Pancreas (tissue), 10 donors: ENCODE results near the gene LRRC26. TPM values are rescaled to one million over a fixed set of nuclear protein-coding genes. Genes with fewer than 3 reads are reported as not detected.

Experiments used
- ATAC-seq, 4 donors: fragments of 200-7000 bp; cut with Tn5 transposase; one replicate each; pipeline versions ENCODE4 v1.8.0 to v1.9.1; 2020; ENCODE audit warnings: mild to moderate bottlenecking in 4 of 4, moderate library complexity in 4 of 4
- DNase-seq, 6 donors: peaks; one replicate each; pipeline ENCODE4 v3.0.0-alpha.2; 2020
- FAIRE-seq: peaks from 2 replicates; lab custom pipeline; 2012; peaks lifted over from hg19 to GRCh38; lab: Jason Lieb, UNC
- H3K27ac ChIP-seq, 4 donors: fragments of 200-600 bp; sonication (generic); 1 replicate in 3 of 4; 2 replicates in 1 of 4; pipeline versions ENCODE4 v1.5.0 to v1.8.0; 2020
- H3K27me3 ChIP-seq, 4 donors: fragments of 200-600 bp; one replicate each; pipeline ENCODE4 v1.8.0; 2021
- H3K36me3 ChIP-seq, 3 donors: fragments of 200-600 bp; sonication (generic) in 1 of 3; one replicate each; pipeline versions ENCODE4 v1.5.0 to v1.8.0; 2020 to 2021
- H3K4me1 ChIP-seq, 3 donors: fragments of 200-600 bp; one replicate each; pipeline ENCODE4 v1.8.0; 2021
- H3K4me3 ChIP-seq, 4 donors: fragments of 200-600 bp; sonication (generic) in 2 of 4; one replicate each; pipeline versions ENCODE4 v1.5.0 to v1.8.0; 2020 to 2021
- H3K9me3 ChIP-seq, 4 donors: fragments of 200-600 bp; one replicate each; pipeline ENCODE4 v1.8.0; 2021
- WGBS, 2 donors: extraction: QIAGEN DNeasy Blood & Tissue Kit; methylation state at CpG; one replicate each; pipeline ENCODE4 v1.1.7; 2013; 5-methylcytosine and 5-hydroxymethylcytosine counted together
- intact Hi-C, 3 donors: fragments of 100-400 bp; cut with DNase I; formaldehyde crosslinking; loops; one replicate each; pipeline versions ENCODE4 v1.11.1 to v1.14.2; 2022
- polyA plus RNA-seq, 2 donors: library from polyadenylated mRNA; stranded (reverse); fragments of 200-250 nt; gene quantifications; one replicate each; pipeline ENCODE4 v1.2.3, GENCODE V29; 2013
- total RNA-seq, 6 donors: library from RNA; stranded (reverse); fragmentation: NEBNext Ultra II Directional in 4 of 6; extraction: Animal tissue kit (Norgen Biotek cat#: 25700) in 4 of 6; gene quantifications; one replicate each; pipeline versions ENCODE4 v1.2.1 to v1.2.4, GENCODE V29; 2021 to 2023
- TF ChIP-seq, protein P1 (sequence below), 4 donors: fragments of 200-600 bp; sonication (generic) in 3 of 4; IDR thresholded peaks; one replicate each; pipeline versions ENCODE4 v1.5.0 to v1.8.0; 2021; ENCODE audit warnings: antibody characterized with exemption in 4 of 4
- donor health status: healthy with polysubstance abuse.
- donor health status: DM: no; HTN: no; CAD: no; lungs with moderate emphysema.
- donor health status: DM: no; HTN: no; CAD: no.
- donor health status: control.
- donor health status: control.
- donor health status: Bipolar disorder and iron deficiency.
- donor health status: DM: yes; HTN: yes; CAD: no.
- donor health status: DM: no; HTN: no; CAD: no.
- donor health status: DM: no; HTN: no; CAD: no.
- donor health status: DM: yes; HTN: yes; CAD: no.

The LRRC26 gene
- total and polyA plus RNA-seq, 8 donors, result 0.28 to 0.90 (median 0.49) TPM; not detected in 2

DNA sequence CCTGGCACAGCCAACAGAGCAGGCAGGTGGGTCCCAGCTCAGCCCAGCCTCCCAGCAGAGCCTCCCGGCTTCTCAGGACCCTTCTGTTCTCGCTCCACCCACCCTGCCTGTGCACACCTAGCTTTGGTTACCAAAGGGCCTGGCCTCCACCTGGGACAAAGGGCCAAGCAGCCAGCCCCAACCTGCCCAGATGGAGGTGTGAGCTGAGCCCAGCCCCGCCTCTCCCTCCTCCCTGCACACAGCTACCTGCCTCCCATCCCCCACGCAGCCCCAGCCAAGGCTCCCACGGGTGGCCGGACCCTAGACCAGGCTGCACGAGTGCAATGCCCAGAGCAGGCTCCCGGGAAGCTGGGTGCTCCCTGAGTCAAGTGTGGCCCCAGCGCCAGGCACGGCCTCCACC lies 25.1 kb upstream of the LRRC26 start:
- peaks cover 23 to 47% (median 30%) of the 10 kb centered on the region in 3 donors for H3K4me1 ChIP-seq
- peak overlapping the region; percentile 60 to 90 (median 74) for H3K27ac ChIP-seq
- H3K36me3 ChIP-seq, result peaks cover 0 to 7% (median 0%) of the 10 kb centered on the region in 3 donors
- DNase-seq (peak in 5 of 6 donors; percentile 77 to 89 (median 84)), ATAC-seq (peak; percentile 26 to 58 (median 46)), FAIRE-seq (no peak)
- no peaks in the 10 kb centered on the region for H3K9me3 ChIP-seq
- WGBS, 2 donors, result 17 to 20% methylated on average over 8 to 10 of the region's 10 CpGs
- TF ChIP-seq, protein P1, sequence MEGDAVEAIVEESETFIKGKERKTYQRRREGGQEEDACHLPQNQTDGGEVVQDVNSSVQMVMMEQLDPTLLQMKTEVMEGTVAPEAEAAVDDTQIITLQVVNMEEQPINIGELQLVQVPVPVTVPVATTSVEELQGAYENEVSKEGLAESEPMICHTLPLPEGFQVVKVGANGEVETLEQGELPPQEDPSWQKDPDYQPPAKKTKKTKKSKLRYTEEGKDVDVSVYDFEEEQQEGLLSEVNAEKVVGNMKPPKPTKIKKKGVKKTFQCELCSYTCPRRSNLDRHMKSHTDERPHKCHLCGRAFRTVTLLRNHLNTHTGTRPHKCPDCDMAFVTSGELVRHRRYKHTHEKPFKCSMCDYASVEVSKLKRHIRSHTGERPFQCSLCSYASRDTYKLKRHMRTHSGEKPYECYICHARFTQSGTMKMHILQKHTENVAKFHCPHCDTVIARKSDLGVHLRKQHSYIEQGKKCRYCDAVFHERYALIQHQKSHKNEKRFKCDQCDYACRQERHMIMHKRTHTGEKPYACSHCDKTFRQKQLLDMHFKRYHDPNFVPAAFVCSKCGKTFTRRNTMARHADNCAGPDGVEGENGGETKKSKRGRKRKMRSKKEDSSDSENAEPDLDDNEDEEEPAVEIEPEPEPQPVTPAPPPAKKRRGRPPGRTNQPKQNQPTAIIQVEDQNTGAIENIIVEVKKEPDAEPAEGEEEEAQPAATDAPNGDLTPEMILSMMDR (IDR thresholded peaks at IDR 0.05), result no peak
- intact Hi-C loops, result loop anchor here in 1 of 3 donors (5.0 kb wide), 1 partner anchor 42 kb away; no protein-coding TSS in a partner anchor
- peak overlapping the region in 3 of 4 donors; percentile 10 to 80 (median 57) for H3K4me3 ChIP-seq
- no peaks in the 10 kb centered on the region for H3K27me3 ChIP-seq

- FAIRE-seq (no peak), ATAC-seq (peak; percentile 22 to 44 (median 33)), DNase-seq (peak; percentile 78 to 93 (median 90))
- Histone ChIP-seq H3K9me3 (no peaks in the 10 kb centered on the region), H3K4me1 (peaks cover 27 to 52% (median 35%) of the 10 kb centered on the region in 3 donors), H3K27me3 (no peaks in the 10 kb centered on the region), H3K36me3 (peaks cover 0 to 7% (median 0%) of the 10 kb centered on the region in 3 donors), H3K4me3 (peak overlapping the region in 2 of 4 donors; percentile 57 to 80), H3K27ac (peak overlapping the region; percentile 60 to 90 (median 74))
- TF ChIP-seq, protein P1 (IDR thresholded peaks at IDR 0.05), result no peak
- intact Hi-C loops, result loop anchor here in 1 of 3 donors (5.0 kb wide), 1 partner anchor 43 kb away; no protein-coding TSS in a partner anchor
- 17% methylated on average over 12 to 16 of the region's 16 CpGs for WGBS, 2 donors
Observed at GRCh38 chr9:137194388-137194787, 24.5 kb upstream of the LRRC26 start.

GRCh38 chr9:137193771-137194170 lies 23.9 kb upstream of the LRRC26 start:
- FAIRE-seq (no peak), DNase-seq (no peak), ATAC-seq (no peak)
- H3K4me3 ChIP-seq, result peak overlapping the region in 1 of 4 donors; percentile 80
- intact Hi-C loops, result loop anchor here in 1 of 3 donors (5.0 kb wide), 1 partner anchor 44 kb away; no protein-coding TSS in a partner anchor
- peaks cover 27 to 55% (median 36%) of the 10 kb centered on the region in 3 donors for H3K4me1 ChIP-seq
- H3K9me3 ChIP-seq, result no peaks in the 10 kb centered on the region
- H3K27me3 ChIP-seq, result no peaks in the 10 kb centered on the region
- H3K27ac ChIP-seq, result peak overlapping the region; percentile 50 to 90 (median 66)
- WGBS, 2 donors, result 51 to 63% methylated on average over 9 to 14 of the region's 14 CpGs
- peaks cover 0 to 7% (median 0%) of the 10 kb centered on the region in 3 donors for H3K36me3 ChIP-seq
- TF ChIP-seq, protein P1 (IDR thresholded peaks at IDR 0.05), result no peak

GRCh38 chr9:137192859-137193258 lies 23.0 kb upstream of the LRRC26 start:
- H3K4me1 ChIP-seq, result peaks cover 27 to 55% (median 36%) of the 10 kb centered on the region in 3 donors

More at GRCh38 chr9:137192859-137193258, 23.0 kb upstream of the LRRC26 start:
- Histone ChIP-seq H3K36me3 (peaks cover 0 to 7% (median 0%) of the 10 kb centered on the region in 3 donors), H3K27me3 (no peaks in the 10 kb centered on the region), H3K4me3 (no peak overlapping the region), H3K9me3 (no peaks in the 10 kb centered on the region), H3K27ac (no peak overlapping the region)
- FAIRE-seq, result no peak
- intact Hi-C loops, result loop anchor here in 1 of 3 donors (5.0 kb wide), 1 partner anchor 44 kb away; no protein-coding TSS in a partner anchor
- ATAC-seq, result no peak
- TF ChIP-seq, protein P1 (IDR thresholded peaks at IDR 0.05), result no peak
- 73 to 90% methylated on average over 1 to 2 of the region's 2 CpGs for WGBS, 2 donors
- no peak for DNase-seq
